ENCODE results near the gene RHBDD1. TPM values are rescaled to one million over a fixed set of nuclear protein-coding genes. Genes with fewer than 3 reads are reported as not detected.

The RHBDD1 gene
- total and polyA plus RNA-seq, 2 donors (not counting 3 experiments of a cell fraction or from before 2014, with no cell fraction given), result 6.8 to 19.4 TPM

DNA sequence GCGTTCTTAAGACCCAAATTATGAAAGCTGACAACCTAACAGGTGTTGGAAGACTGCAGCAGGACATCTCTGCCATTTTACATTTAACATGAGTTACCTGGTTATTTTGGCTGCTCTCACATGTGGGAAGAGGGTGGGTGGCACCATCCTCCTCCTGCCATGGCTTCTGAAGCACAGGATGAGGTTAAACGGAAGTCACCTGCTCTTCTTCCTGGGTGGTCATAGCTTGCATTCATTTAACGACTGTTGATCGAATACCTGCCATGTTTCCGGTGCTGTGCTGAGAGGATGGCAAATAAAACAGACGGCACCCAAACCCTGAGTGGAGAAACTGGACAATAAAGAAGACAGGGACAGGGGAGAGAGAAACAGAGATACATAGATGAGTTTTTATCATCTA, 118.0 kb downstream of the RHBDD1 start:
- intact Hi-C loops (cut with micrococcal nuclease), result no loop called here
- ChIA-PET CTCF (interaction anchor here (1.3 kb wide), 1 partner anchor 1289 kb away, joined by 4 read pairs; no protein-coding TSS in a partner anchor), POLR2A (no interaction called here)
- H3K9ac ChIP-seq (replicated peaks; ENCODE audit: extremely low read depth, insufficient read depth, low read length), result no peak overlapping the region
- H3K79me2 ChIP-seq (ENCODE audit: control insufficient read depth, insufficient read depth, low read length), result no peaks in the 10 kb centered on the region
- H3K27me3 ChIP-seq (ENCODE audit: control insufficient read depth in 2 of 2, insufficient read depth in 2 of 2, low read length in 2 of 2), result no peaks in the 10 kb centered on the region
- H3K27ac ChIP-seq (ENCODE audit: insufficient read depth, low read depth, low read length), result no peak overlapping the region
- DNase-seq (ENCODE audit: low read depth, low spot score), result no peak
- TF ChIP-seq JUN (IDR thresholded peaks at IDR 0.05; ENCODE audit: borderline replicate concordance, insufficient read depth, insufficient read length, low read depth), result no peak
- no peaks in the 10 kb centered on the region for H4K20me1 ChIP-seq (replicated peaks; ENCODE audit: control insufficient read depth, extremely low read depth, insufficient read depth, low read length)
- no peak for FAIRE-seq
- H3K4me2 ChIP-seq (ENCODE audit: insufficient read depth, low read length), result no peak overlapping the region
- no TSS peak for BruUV-seq (replicated peaks)
- no peaks in the 10 kb centered on the region for H3K9me3 ChIP-seq (replicated peaks; ENCODE audit: control insufficient read depth, insufficient read depth, low read length)
- no peaks in the 10 kb centered on the region for H3K36me3 ChIP-seq (ENCODE audit: control insufficient read depth in 2 of 2, extremely low read depth in 1 of 2, insufficient read depth in 2 of 2, low read length in 2 of 2)
- H3K4me3 ChIP-seq (replicated peaks in 1 of 3; ENCODE audit: insufficient read depth in 1 of 3, low read depth in 1 of 3, low read length in 3 of 3), result no peak overlapping the region
- H3K4me1 ChIP-seq (ENCODE audit: control insufficient read depth, extremely low read depth, insufficient read depth, low read length), result no peaks in the 10 kb centered on the region
- H3K9me1 ChIP-seq (replicated peaks; ENCODE audit: control insufficient read depth, extremely low read depth, insufficient read depth, low read length), result no peaks in the 10 kb centered on the region
- dilution Hi-C loops (cut with MboI; ENCODE audit: extremely low pct_ligation_motif_present, low sequenced_read_pairs), result no loop called here
- H2AFZ ChIP-seq (ENCODE audit: low read depth, low read length), result no peak overlapping the region

GRCh38 chr2:226956659-226957058, 120.8 kb downstream of the RHBDD1 start:
- H4K20me1 ChIP-seq (replicated peaks; ENCODE audit: control insufficient read depth, extremely low read depth, insufficient read depth, low read length), result no peaks in the 10 kb centered on the region
- no peak overlapping the region for H2AFZ ChIP-seq (ENCODE audit: low read depth, low read length)
- FAIRE-seq (no peak), DNase-seq (ENCODE audit: low read depth, low spot score) (no peak)
- H3K4me3 ChIP-seq (replicated peaks in 1 of 3; ENCODE audit: insufficient read depth in 1 of 3, low read depth in 1 of 3, low read length in 3 of 3), result no peak overlapping the region
- no peaks in the 10 kb centered on the region for H3K27me3 ChIP-seq (ENCODE audit: control insufficient read depth in 2 of 2, insufficient read depth in 2 of 2, low read length in 2 of 2)
- intact Hi-C loops (cut with micrococcal nuclease), result no loop called here
- H3K9me3 ChIP-seq (replicated peaks; ENCODE audit: control insufficient read depth, insufficient read depth, low read length), result no peaks in the 10 kb centered on the region
- H3K4me2 ChIP-seq (ENCODE audit: insufficient read depth, low read length), result no peak overlapping the region
- no peak overlapping the region for H3K27ac ChIP-seq (ENCODE audit: insufficient read depth, low read depth, low read length)
- H3K9ac ChIP-seq (replicated peaks; ENCODE audit: extremely low read depth, insufficient read depth, low read length), result no peak overlapping the region
- dilution Hi-C loops (cut with MboI; ENCODE audit: extremely low pct_ligation_motif_present, low sequenced_read_pairs), result no loop called here
- no peaks in the 10 kb centered on the region for H3K4me1 ChIP-seq (ENCODE audit: control insufficient read depth, extremely low read depth, insufficient read depth, low read length)
- H3K79me2 ChIP-seq (ENCODE audit: control insufficient read depth, insufficient read depth, low read length), result no peaks in the 10 kb centered on the region
- H3K36me3 ChIP-seq (ENCODE audit: control insufficient read depth in 2 of 2, extremely low read depth in 1 of 2, insufficient read depth in 2 of 2, low read length in 2 of 2), result no peaks in the 10 kb centered on the region
- no TSS peak for BruUV-seq (replicated peaks)
- no peak for TF ChIP-seq CTCF (IDR thresholded peaks at IDR 0.05; ENCODE audit: extremely low read depth in 1 of 2, insufficient read depth in 1 of 2, low read depth in 1 of 2, low read length in 2 of 2)
- no peak for TF ChIP-seq MYC (IDR thresholded peaks at IDR 0.05; ENCODE audit: low read depth, low read length)
- TF ChIP-seq GATA2 (IDR thresholded peaks at IDR 0.05; ENCODE audit: insufficient read depth, insufficient read length, low read depth, low read length), result no peak
- no peak for TF ChIP-seq POLR2A (IDR thresholded peaks at IDR 0.05; ENCODE audit: low read depth, low read length)
- TF ChIP-seq POLR2AphosphoS5 (IDR thresholded peaks at IDR 0.05; ENCODE audit: insufficient read depth, low read depth, low read length), result no peak
- no peak for TF ChIP-seq EZH2 (IDR thresholded peaks at IDR 0.05; ENCODE audit: borderline replicate concordance, low read depth, low read length, severe bottlenecking)
- no peak for TF ChIP-seq JUN (IDR thresholded peaks at IDR 0.05; ENCODE audit: borderline replicate concordance, insufficient read depth, insufficient read length, low read depth)
- no peak for TF ChIP-seq FOS (IDR thresholded peaks at IDR 0.05; ENCODE audit: borderline replicate concordance, insufficient read depth, low read length)
- TF ChIP-seq, protein P1, sequence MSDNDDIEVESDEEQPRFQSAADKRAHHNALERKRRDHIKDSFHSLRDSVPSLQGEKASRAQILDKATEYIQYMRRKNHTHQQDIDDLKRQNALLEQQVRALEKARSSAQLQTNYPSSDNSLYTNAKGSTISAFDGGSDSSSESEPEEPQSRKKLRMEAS (IDR thresholded peaks at IDR 0.05; ENCODE audit: insufficient read depth, insufficient read length), result no peak
- CTCF ChIA-PET, result no interaction called here
- POLR2A ChIA-PET, result no interaction called here
- no peaks in the 10 kb centered on the region for H3K9me1 ChIP-seq (replicated peaks; ENCODE audit: control insufficient read depth, extremely low read depth, insufficient read depth, low read length)
